Natural killer cell (primary cell): Measurements from ENCODE around the gene NRIP1. TPM values are rescaled to one million over a fixed set of nuclear protein-coding genes. Genes with fewer than 3 reads are reported as not detected.

ENCODE experiments used
- ATAC-seq, 3 donors: fragments of 150-1000 bp in 2 of 3; fragments of 200-7000 bp in 1 of 3; cut with Tn5 transposase; 1 replicate in 1 of 3; 2 replicates in 2 of 3; pipeline ENCODE4 v1.10.0; 2021; ENCODE audit warnings: mild to moderate bottlenecking in 2 of 3, moderate library complexity in 2 of 3
- DNase-seq, 2 donors: peaks; one replicate each; pipeline versions ENCODE4 v3.0.0 to v3.0.0-alpha.2; 2013 to 2021; ENCODE audit warnings: mixed read lengths in 1 of 2
- H3K27ac ChIP-seq: one replicate; pipeline ENCODE4 v1.5.1; 2013; ENCODE audit warnings: mild to moderate bottlenecking, low read length
- H3K27me3 ChIP-seq: one replicate; pipeline ENCODE4 v1.6.1; 2013; ENCODE audit warnings: low read length; ENCODE audit not compliant: control insufficient read depth, insufficient read depth
- H3K36me3 ChIP-seq: one replicate; pipeline ENCODE4 v1.6.1; 2013; ENCODE audit warnings: low read length; ENCODE audit not compliant: control insufficient read depth, insufficient read depth
- H3K4me1 ChIP-seq: one replicate; pipeline ENCODE4 v1.6.1; 2013; ENCODE audit warnings: low read length; ENCODE audit not compliant: control insufficient read depth, insufficient read depth
- H3K4me3 ChIP-seq: one replicate; pipeline ENCODE4 v1.5.1; 2013; ENCODE audit warnings: low read length
- H3K9me3 ChIP-seq: one replicate; pipeline ENCODE4 v1.6.1; 2013; ENCODE audit warnings: low read length; ENCODE audit not compliant: control insufficient read depth, insufficient read depth
- H3K27ac Mint-ChIP-seq, 2 donors: one replicate each; pipeline ENCODE4 v1.8.0; 2022; ENCODE audit warnings: mild to moderate bottlenecking in 2 of 2, mixed read lengths in 2 of 2, moderate library complexity in 1 of 2
- H3K27me3 Mint-ChIP-seq, 2 donors: one replicate each; pipeline ENCODE4 v1.8.0; 2022; ENCODE audit warnings: low read depth in 2 of 2, mixed read lengths in 2 of 2
- H3K36me3 Mint-ChIP-seq: one replicate; pipeline ENCODE4 v1.8.0; 2022; ENCODE audit warnings: mixed read lengths
- H3K4me1 Mint-ChIP-seq, 2 donors: one replicate each; pipeline ENCODE4 v1.8.0; 2022; ENCODE audit warnings: mixed read lengths in 2 of 2
- H3K4me3 Mint-ChIP-seq: one replicate; pipeline ENCODE4 v1.8.0; 2022; ENCODE audit warnings: mild to moderate bottlenecking, moderate library complexity, mixed read lengths
- H3K9me3 Mint-ChIP-seq, 2 donors: one replicate each; pipeline ENCODE4 v1.8.0; 2022; ENCODE audit warnings: mixed read lengths in 2 of 2
- CTCF ChIP-seq: fragments of 200-600 bp; IDR thresholded peaks from one replicate; pipeline ENCODE4 v1.8.0; 2022; ENCODE audit warnings: antibody characterized with exemption
- WGBS: methylation state at CpG from one replicate; pipeline ENCODE4 v1.1.7; 2013; ENCODE audit warnings: missing lambda C conversion rate; ENCODE audit not compliant: insufficient coverage; 5-methylcytosine and 5-hydroxymethylcytosine counted together
- intact Hi-C: fragments of 100-400 bp; cut with micrococcal nuclease; formaldehyde crosslinking; loops from one replicate; pipeline ENCODE4 v1.14.2; 2022
- total RNA-seq, 4 donors: library from RNA; stranded (reverse); fragments of 120-200 nt in 1 of 4; gene quantifications; one replicate each; pipeline versions ENCODE4 v1.2.3 to v1.2.4, GENCODE V29; 2013 to 2022

NRIP1 gene
- total RNA-seq, 3 donors from 2014 or later (not counting 1 experiment from before 2014, with no cell fraction given), result 42.4 to 46.8 (median 42.6) TPM

GRCh38 chr21:15006594-15007230 lies 58.1 kb downstream of the NRIP1 start:
- no peak overlapping the region for H3K27ac ChIP-seq

GRCh38 chr21:15005391-15005790 lies 59.4 kb downstream of the NRIP1 start:
- H3K27me3 ChIP-seq, result no peaks in the 10 kb centered on the region
- peak overlapping the region; percentile 3 for H3K27ac ChIP-seq
- WGBS, result 22% methylated on average over 6 of the region's 6 CpGs
- TF ChIP-seq CTCF, result no peak
- H3K27me3 Mint-ChIP-seq, result no peaks in the 10 kb centered on the region
- intact Hi-C loops, result no loop called here
- peaks cover 50 to 64% of the 10 kb centered on the region in 2 donors for H3K4me1 Mint-ChIP-seq
- peak; percentile 65 to 78 (median 68) for ATAC-seq
- H3K36me3 ChIP-seq, result no peaks in the 10 kb centered on the region
- H3K4me3 Mint-ChIP-seq, result peak overlapping the region; percentile 78
- H3K9me3 Mint-ChIP-seq, result no peaks in the 10 kb centered on the region
- no peaks in the 10 kb centered on the region for H3K9me3 ChIP-seq
- peak overlapping the region; percentile 12 to 79 for H3K27ac Mint-ChIP-seq
- H3K4me3 ChIP-seq, result no peak overlapping the region
- peaks cover 4% of the 10 kb centered on the region for H3K4me1 ChIP-seq
- peaks cover 8% of the 10 kb centered on the region for H3K36me3 Mint-ChIP-seq
- peak in 1 of 2 donors; percentile 42 for DNase-seq

More at GRCh38 chr21:15006594-15007230, 58.1 kb downstream of the NRIP1 start:
- no peaks in the 10 kb centered on the region for H3K9me3 ChIP-seq
- Mint-ChIP-seq H3K4me3 (no peak overlapping the region), H3K27ac (peak overlapping the region in 1 of 2 donors; percentile 12), H3K9me3 (no peaks in the 10 kb centered on the region), H3K4me1 (peaks cover 49 to 63% of the 10 kb centered on the region in 2 donors), H3K27me3 (no peaks in the 10 kb centered on the region), H3K36me3 (peaks cover 8% of the 10 kb centered on the region)
- TF ChIP-seq CTCF, result no peak
- H3K36me3 ChIP-seq, result no peaks in the 10 kb centered on the region
- H3K4me1 ChIP-seq, result peaks cover 4% of the 10 kb centered on the region
- intact Hi-C loops, result no loop called here
- H3K4me3 ChIP-seq, result no peak overlapping the region
- WGBS, result 91% methylated on average over 2 of the region's 2 CpGs
- no peaks in the 10 kb centered on the region for H3K27me3 ChIP-seq
- DNase-seq (no peak), ATAC-seq (no peak)

- H3K4me1 Mint-ChIP-seq, result peaks cover 53 to 64% of the 10 kb centered on the region in 2 donors
- H3K27ac ChIP-seq, result peak overlapping the region; percentile 3
- H3K27me3 ChIP-seq, result no peaks in the 10 kb centered on the region
- no peaks in the 10 kb centered on the region for H3K36me3 ChIP-seq
- DNase-seq (no peak), ATAC-seq (peak in 2 of 3 donors; percentile 12 to 20)
- WGBS, result no CpG with 5 or more reads among the region's 2 CpGs
- H3K9me3 ChIP-seq, result no peaks in the 10 kb centered on the region
- no peaks in the 10 kb centered on the region for H3K9me3 Mint-ChIP-seq
- H3K4me3 ChIP-seq, result no peak overlapping the region
- no peak for TF ChIP-seq CTCF
- peak overlapping the region; percentile 69 to 79 for H3K27ac Mint-ChIP-seq
- peaks cover 4% of the 10 kb centered on the region for H3K4me1 ChIP-seq
- intact Hi-C loops, result no loop called here
- no peak overlapping the region for H3K4me3 Mint-ChIP-seq
- no peaks in the 10 kb centered on the region for H3K27me3 Mint-ChIP-seq
- H3K36me3 Mint-ChIP-seq, result peaks cover 8% of the 10 kb centered on the region
Observed at GRCh38 chr21:15004721-15005370, 60.0 kb downstream of the NRIP1 start.
